ENCODE measurements around the gene C1QL3.

The C1QL3 gene
- 0 to 0.15 (median 0) reads per million in 4 donors for total RNA-seq

- DNase-seq, result peak in 1 of 5 donors; percentile 36
Observed at GRCh38 chr10:16521311-16522016, at the start of gene C1QL3. Gene C1QL3, minus strand, starts transcription at chr10:16521879. Its CDS starts 814 bp downstream, at chr10:16521065.

GRCh38 chr10:16570731-16571130 is 49.1 kb upstream of the C1QL3 start:
- DNase-seq, result peak in 1 of 5 donors; percentile 23

- no peak for DNase-seq
Observed at GRCh38 chr10:16566202-16566805, 44.6 kb upstream of the C1QL3 start.

- no peak for DNase-seq
Observed at GRCh38 chr10:16565604-16566003, 43.9 kb upstream of the C1QL3 start.

GRCh38 chr10:16562891-16563290 is 41.2 kb upstream of the C1QL3 start:
- no peak for DNase-seq

- no peak for DNase-seq
Observed at GRCh38 chr10:16559236-16559773, 37.6 kb upstream of the C1QL3 start.

GRCh38 chr10:16547973-16548372 is 26.3 kb upstream of the C1QL3 start:
- no peak for DNase-seq

GRCh38 chr10:16545116-16545736 is 23.5 kb upstream of the C1QL3 start:
- DNase-seq, result peak in 1 of 5 donors; percentile 40

GRCh38 chr10:16544591-16544990 is 22.9 kb upstream of the C1QL3 start:
- DNase-seq, result no peak

GRCh38 chr10:16544099-16544498 is 22.4 kb upstream of the C1QL3 start:
- DNase-seq, result no peak

- DNase-seq, result no peak
Observed at GRCh38 chr10:16536155-16536554, 14.5 kb upstream of the C1QL3 start.

GRCh38 chr10:16529853-16530252 is 8.2 kb upstream of the C1QL3 start:
- DNase-seq, result no peak

- DNase-seq, result no peak
Observed at GRCh38 chr10:16527452-16527851, 5.8 kb upstream of the C1QL3 start.

GRCh38 chr10:16520900-16521299 is 779 bp downstream of the C1QL3 start:
- peak in 1 of 5 donors; percentile 38 for DNase-seq

- DNase-seq, result peak in 1 of 5 donors; percentile 4
Observed at GRCh38 chr10:16519908-16520861, 1.5 kb downstream of the C1QL3 start.

GRCh38 chr10:16519250-16519907 is 2.3 kb downstream of the C1QL3 start:
- DNase-seq, result no peak

GRCh38 chr10:16518822-16519221 is 2.9 kb downstream of the C1QL3 start:
- DNase-seq, result no peak

- DNase-seq, result no peak
Observed at GRCh38 chr10:16510843-16511242, 10.8 kb downstream of the C1QL3 start.

GRCh38 chr10:16509996-16510395 is 11.7 kb downstream of the C1QL3 start:
- no peak for DNase-seq

GRCh38 chr10:16505161-16505560 is 16.5 kb downstream of the C1QL3 start:
- no peak for DNase-seq

- DNase-seq, result no peak
Observed at GRCh38 chr10:16497911-16498310, 23.8 kb downstream of the C1QL3 start.
